Right forelimb (tissue), 1 donor: ENCODE measurements around the gene ABTB2.
A peak's percentile ranks its signal among the peaks of the same experiment; 100 is the strongest.

Experiments
- DNase-seq: peaks from one replicate; pipeline ENCODE4 v3.0.0-alpha.2; 2018

The ABTB2 gene

DNA sequence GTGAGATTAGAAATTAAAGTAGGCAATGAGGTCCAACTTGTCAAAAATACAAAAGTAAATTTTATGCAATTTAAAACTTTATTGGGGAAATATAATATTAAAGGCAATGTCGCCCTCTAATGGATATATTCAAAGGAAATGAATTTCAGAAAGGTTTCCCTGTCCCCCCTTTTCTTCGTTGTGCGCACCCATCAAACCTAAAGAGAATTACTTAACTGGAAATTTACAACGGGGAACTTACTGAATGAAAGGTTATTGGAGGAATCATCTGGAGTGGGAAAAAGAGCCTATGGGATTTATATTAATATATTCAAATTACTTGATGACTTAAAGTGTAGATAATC, 1.7 kb upstream of the ABTB2 start:
- DNase-seq, result no peak

DNA sequence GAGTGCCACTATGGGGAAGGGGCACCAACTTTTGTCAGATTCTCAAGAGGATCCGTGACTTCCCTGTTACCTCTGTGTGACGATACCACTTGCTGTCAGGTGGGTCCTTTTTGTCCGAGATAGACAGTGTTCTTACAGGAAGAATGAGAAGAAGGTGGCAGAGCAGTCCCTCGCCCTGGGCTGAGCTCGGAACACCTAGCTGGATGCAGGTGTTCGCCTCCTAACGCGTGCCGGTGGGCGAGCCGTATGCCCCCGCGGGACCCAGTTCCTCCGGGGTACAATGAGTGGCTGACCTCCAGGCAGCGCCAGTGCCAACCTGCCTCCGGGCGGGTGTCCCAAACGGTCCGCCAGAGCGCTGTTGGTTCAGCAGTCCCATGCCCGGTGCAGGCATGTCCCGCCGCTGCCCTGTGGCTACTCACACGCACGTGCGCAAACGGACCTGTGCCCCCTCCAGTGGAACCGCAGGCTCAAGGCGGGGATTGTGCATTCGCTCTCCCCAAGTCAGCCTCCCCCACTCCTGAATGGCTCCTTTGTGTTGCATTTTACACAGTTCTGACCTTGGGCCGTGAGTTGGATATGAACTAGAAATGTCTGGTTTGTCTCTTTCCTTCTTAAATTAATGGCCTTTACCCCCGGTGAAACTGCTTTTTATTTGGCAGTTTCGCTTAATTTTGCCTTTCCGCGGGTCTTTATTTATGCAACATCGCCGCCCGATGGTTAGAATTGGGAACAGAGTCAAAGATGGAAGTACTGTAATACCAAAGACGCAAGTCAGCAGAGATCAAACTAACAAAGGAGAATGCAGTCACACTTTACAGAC, 1.1 kb upstream of the ABTB2 start:
- peak; percentile 87 for DNase-seq

DNA sequence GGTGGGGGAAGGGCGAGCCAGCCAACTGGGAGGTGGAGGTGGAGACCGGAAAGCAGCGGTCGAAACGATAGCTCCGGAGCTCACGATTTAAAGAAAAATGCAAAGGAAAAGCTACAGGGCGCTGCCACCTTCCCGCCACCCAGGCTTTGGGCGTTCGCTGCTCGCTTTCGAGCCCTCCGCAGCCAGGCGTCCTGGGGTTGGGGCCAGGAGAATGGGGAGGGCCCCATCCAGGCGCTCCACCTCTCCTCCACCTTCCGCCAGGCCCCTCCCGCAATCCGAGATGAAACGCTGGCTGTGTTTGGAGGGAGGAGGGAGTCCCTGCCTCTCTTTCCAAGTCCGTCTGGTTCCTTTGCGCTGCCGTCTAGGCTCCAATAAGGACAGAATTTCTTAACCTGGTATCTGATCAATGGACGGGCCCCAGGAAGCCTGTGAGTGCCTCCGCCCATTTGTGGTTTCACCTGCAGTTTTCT, 483 bp upstream of the ABTB2 start:
- DNase-seq, result no peak

DNA sequence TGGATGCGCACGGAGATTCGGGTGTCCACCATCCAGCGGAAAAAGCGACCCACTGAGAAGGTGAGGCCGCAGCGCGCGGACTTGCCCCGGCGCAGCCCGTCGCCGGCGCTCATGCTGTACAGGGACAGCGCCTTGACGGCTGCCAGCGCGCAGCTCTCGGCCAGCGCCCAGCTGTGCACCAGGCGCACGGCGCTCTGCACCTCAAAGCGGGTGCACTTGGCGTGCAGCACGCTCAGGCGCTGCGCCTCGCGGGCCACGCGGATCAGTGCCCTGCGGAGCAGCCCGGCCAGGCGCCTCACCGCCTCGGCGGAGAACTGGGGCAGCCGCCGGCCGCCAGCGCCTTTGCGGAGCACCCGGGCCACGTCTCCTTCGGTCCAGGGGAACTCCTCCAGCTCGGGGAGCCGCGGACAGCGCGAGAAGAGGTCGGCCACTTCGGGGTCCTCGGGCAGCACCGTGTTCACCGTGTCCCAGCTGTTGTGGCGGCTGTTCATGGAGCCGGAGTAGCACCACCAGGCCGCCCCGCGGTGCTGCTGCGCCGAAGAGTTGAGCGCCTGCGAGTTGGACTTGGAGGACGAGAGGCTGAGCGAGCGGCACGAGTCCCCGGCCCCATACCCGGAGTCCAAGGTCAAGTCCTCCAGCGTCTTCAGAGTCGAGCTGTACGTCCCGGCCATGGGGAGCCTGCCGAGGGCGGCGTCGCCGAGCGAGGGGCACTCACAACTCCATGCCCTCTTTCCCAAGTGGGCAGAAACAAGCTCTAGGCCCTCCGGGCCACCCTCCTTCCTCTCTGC, 703 bp downstream of the ABTB2 start:
- DNase-seq, result peak; percentile 78

DNA sequence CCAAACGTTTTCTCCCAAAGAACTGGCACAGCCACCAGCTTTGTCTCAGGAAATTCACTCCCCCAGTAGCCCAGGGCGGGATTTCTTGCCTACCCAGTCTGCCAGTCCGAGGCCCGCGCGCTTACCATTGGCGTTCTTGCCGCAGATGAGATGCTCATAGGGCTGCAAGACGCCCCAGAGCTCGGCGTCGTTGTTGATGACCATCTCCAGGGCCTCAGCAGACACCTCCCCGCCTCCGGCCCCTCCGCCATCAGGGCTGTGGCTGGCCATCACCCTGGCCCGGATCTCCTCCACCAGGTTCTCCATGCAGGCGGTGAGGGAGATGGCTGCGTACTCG, 1.3 kb downstream of the ABTB2 start:
- DNase-seq, result peak; percentile 71

DNA sequence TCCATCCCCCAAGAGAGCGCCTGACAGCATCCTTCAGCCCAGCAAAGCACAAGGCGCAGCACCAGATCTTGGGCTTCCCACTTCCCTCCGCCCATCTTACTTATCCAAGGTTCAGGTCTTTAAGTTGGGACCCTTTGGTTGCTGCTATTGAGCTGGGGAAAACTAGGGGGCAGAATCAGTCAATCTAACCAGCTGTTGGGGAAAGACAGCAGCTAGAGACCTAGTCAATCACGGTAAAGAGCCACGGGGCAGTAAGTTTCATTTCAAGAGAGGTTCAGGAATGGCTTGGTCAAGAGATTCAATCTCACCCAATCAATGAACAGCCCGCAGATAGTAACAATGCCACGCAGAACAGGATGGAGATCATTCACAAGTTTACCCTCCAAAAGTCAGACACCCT, 1.7 kb downstream of the ABTB2 start:
- no peak for DNase-seq

DNA sequence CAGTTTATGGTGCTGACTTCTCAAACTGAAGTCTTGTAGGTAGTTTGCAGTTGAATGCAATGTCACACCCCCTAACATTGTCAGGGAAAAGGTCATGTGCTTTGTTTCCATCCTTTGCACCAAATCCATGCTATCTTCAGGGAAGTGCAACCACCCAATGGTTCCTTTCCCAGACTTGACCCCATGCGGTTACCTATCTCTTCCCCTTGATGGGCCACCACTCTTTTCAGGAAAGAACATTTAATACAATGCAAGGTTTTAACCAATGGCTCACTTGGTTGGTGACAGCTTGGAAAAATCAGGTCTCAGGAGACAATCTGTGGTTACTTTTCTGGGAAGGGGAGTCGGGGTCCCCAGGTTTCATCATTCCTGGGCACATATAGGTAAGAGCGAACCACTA, 2.1 kb downstream of the ABTB2 start:
- no peak for DNase-seq

DNA sequence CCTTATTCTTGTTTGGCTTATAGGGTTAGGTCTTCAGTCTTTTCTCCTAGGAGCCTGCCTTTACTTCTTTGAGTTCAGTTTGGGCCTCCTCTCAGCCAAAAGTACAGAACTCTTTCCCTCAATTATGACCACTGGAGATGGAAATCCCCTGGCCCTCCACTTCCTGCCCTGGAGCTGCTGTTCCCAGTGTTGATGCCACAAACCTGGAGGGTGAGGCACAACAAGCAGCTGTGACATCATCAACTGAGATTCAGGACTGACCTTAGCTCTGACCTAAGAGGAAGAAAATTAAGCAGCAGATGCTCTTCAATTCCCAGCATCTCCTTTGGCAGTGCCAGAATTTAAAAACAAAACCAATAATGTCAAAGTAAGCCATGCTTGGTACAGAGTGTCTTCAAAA, 3.0 kb downstream of the ABTB2 start:
- no peak for DNase-seq

DNA sequence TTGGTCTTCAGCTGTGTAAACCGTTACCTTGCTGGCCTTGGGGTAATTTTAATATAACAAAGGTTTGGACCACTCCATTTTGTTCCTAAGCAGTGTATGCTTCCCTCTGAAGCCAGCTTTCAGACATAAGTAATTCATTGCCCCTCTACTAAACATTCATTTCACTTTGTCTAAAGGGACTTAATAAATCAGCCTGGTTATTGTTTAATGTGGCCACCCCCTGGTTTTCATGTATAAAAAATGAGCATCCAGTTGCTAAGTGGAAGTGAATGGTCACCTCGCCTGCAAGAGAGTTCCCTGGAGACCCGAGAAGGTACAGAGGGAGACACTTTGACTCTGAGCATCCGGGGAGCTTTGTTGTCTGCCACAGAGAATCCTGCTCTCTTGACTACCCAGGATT, 3.9 kb downstream of the ABTB2 start:
- no peak for DNase-seq

DNA sequence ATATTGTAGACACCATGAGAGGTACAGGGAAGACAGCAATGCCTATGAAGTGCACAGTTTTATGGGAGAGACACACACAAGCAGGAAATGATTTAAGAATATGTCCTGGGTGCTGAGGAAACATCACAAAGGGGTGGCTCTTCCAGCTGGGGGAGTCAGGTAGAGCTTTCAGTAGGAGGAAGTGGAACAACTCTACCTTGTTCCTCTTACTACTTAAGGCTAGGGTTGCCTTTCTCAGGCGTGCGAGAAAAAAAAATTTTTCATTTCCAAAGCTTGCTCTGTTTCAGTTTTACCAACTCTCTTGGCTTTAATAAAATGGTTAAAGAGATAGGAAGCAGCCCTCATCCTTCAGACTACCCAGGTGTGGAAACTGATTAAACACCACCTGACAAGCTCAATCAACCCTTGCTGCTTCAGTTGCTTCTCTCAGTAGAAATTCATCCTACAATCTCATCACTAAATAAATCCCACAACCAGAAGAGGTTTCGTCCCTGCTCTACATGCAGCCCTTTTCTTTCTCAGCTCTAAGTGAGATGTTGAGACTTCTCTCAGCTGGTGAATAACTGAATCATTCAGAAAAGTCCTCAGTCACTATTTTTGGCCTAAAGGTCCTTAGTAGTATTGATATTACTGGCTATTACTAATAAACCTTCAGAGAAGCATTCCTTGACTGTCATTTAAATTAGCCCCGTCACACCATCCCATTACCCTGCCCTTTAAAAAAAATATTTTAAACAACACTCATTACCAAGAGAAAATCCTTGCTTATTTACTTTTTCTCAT, 5.9 kb downstream of the ABTB2 start:
- DNase-seq, result no peak

DNA sequence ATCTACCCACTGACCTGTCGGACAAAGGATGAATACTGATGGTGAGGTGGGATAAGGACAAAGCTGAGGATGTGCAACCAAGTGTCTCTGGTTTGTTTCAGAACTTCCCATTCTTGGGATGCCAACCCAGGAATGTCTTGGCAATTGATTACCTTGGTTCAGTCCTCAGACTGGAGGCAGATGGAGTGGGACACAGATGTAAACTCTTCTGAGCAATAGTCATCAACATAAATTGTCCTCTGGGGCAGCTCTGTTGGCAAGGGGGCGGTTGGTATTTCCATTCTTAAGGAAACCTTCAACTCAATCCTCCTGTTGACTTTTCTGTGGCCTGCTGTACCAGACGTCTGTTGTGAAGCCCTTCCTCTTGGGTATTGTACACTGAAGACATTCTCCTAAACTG, 6.8 kb downstream of the ABTB2 start:
- DNase-seq, result no peak

DNA sequence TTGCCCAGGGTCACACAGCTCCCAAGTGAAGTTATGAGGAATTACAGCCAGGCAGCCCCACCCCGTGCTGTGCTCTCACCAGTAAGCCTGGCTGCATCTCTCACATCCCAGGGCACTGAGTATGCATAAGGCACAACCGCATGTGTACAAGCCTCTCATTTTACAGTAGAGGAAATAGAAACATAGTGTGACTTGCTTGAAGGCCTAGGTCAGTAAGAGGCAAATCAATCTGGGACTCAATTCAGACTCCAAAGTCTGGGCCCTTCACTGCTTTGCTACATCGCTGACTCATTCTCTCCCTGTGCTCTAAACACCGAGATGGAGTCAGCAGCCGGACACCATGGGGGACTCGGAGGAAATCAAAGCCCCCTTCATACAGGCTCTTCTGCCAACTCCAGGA, 7.9 kb downstream of the ABTB2 start:
- DNase-seq, result no peak

DNA sequence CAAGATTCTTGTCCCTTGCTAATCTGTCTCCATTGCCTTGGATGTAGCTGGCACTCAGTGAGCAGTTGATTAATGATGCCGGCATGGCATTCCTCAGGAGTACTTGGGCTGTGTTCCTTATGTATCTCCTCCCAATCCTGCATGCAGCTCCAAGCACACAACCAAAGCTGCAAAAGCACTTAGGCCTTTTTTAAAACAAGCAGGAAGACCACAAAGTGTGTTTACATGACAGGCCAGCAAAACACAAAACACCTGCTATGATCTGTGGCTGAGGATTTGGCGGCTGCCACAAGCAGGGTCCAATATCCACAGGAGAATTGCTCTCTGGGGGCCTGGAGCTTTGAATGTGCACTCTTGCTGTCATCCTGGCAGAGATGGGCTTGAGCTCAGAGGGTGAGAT, 8.9 kb downstream of the ABTB2 start:
- no peak for DNase-seq

DNA sequence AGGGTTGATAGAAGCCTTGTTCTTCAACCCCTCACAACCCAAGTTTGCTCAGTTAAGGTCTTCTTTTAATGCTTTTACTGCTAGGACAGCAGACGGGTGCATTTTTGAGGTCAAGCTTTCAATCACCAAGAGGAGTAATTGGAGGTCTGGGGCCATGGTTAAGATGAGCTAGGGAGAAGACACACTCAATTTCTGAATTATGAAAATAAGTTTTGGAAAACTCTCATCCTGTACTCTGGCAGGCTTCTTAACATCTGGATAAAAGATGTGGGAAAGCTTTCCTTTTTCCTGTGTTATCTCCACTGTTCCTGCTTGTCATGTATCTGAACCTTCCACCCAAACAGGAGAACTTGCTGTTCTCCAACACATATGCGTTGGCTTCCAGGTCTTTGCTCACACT, 9.7 kb downstream of the ABTB2 start:
- DNase-seq, result no peak

DNA sequence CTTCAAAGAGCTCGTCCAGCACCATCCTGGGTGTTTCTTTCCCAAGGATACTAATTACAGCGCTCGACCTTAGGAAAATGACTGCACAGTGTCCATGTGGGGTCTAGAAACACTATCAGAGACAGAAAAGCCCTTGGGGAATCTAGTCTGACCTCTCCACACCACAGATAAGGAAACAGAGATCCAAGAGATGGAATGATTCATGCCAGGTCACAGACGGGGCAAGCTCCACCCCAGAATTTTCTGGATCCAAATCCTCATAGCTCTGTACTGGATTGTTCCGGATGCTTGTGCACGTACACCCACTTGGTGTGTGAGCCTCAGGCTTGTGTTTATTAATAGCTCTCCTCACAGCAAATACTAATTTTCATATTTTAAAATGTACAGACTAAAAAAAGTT, 11.3 kb downstream of the ABTB2 start:
- DNase-seq, result no peak

DNA sequence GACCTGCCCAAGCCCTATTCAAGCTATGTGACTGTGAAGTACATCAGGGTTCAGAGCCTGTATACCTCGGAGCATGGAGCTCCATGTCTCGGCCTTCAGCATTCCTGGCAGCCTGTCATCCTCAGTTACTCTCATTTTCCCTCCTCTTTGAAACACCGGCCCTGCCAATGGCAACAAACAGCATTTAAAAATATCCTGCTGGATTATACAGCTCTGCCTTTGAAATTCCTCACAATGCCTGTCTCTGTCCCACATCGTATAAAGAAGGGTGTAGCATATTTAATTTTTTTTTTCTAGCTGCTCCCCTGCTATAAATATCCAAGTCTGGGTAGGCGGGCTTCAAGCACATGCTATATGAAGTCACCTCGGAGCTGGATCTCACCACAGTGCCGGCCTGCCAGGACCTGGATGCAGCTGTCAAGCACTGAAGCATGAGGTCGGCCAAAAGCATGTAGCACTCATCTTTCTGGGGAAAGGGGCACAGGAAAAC, 11.8 kb downstream of the ABTB2 start:
- peak; percentile 73 for DNase-seq

DNA sequence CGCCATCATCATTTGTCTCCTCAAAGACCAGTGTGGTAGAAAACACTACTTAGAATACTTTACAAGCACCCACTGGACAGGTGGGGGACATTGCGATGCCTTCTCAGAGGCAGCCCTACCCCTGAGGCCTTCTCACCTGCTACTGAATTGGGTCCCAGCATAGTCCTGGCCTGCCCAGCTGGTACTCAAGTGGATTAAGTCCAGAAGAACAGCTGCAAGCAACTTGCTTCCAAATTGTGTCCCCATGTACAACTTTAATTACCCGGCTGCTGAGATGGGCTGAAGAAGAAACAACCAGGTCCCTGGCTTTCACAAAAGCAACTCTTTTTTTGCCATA, 12.3 kb downstream of the ABTB2 start:
- no peak for DNase-seq

DNA sequence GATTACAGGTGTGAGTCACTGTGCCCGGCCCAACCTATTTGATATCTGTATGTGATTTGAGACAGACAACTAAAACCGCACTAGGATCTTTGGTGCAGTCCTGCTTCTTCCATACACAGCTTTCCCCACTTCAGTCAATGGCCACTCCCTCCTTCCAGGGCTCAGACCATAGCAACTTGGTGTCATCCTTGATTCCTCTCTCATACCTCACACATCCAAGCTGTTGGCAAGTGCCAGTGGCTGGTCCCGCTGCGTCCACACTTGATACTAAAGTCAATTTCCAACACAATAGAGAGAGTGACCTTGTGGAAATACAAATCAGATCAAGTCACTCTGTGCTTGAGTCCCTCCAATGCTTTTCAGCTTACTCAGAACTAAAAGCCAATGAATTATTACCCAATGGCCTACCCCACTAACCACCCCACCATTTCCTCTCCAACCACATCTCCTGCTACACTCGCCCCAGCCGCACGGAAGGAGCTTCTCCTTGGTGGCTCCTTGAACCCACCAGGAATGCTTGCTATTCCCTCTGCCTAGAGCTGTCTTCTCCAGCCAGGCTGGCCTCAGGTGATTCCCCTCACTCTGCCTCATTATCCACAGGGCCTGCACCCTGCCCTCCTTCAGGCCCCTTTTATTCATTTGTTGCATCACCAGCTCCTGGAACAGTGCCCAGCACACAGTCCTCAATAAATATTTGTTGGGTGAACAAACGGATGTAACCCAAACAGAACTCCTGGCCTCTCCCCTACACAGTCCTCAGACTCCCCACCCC, 12.9 kb downstream of the ABTB2 start:
- no peak for DNase-seq

DNA sequence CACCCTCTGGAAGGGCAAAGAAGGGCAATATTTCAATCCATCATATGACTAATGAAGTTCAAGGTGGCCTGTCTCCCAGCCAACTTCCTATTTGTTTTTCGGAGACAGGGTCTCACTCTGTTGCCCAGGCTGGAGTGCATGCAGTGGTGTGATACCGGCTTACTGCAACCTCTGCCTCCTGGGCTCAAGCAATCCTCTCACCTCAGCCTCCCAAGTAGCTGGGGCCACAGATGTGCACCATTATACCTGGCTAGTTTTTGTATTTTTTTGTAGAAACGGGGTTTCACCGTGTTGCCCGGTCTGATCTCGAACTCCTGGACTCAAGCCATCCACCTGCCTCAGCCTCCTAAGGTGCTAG, 13.4 kb downstream of the ABTB2 start:
- no peak for DNase-seq

DNA sequence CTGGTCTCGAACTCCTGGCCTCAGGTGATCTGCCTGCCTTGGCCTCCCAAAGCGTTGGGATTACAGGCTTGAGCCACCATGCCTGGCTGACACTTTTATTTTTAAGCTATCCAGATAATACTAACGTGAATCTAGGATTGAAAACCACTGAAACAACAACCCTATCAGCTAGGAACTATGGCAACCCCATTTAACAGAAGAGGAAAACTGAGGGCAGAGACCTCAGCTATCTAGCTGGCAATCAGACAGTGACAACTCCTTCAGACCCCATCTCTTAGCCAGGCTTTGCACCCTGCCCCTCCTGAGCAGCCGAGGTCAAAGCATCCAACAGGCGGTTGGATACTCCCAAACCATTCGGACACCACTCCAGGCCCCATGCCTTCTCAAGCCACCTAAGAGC, 14.1 kb downstream of the ABTB2 start:
- no peak for DNase-seq

DNA sequence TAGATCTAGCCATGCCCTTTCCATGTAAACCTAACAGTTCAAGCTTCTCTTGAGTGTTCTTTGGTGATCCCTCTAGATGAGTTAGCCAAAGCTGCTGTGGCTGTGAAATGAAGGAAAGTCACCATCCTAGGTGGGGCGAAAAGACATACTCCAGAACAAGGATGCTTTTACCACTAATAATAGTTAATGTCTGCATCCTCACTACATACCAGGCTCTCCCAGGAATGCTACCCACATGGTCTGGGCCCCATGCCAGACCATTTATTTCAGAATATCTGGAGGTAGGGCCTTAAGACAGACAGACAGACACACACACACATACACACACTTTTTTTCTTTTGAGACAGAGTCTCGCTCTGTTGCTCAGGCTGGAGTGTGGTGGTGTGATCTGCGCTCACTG, 14.7 kb downstream of the ABTB2 start:
- DNase-seq, result no peak

DNA sequence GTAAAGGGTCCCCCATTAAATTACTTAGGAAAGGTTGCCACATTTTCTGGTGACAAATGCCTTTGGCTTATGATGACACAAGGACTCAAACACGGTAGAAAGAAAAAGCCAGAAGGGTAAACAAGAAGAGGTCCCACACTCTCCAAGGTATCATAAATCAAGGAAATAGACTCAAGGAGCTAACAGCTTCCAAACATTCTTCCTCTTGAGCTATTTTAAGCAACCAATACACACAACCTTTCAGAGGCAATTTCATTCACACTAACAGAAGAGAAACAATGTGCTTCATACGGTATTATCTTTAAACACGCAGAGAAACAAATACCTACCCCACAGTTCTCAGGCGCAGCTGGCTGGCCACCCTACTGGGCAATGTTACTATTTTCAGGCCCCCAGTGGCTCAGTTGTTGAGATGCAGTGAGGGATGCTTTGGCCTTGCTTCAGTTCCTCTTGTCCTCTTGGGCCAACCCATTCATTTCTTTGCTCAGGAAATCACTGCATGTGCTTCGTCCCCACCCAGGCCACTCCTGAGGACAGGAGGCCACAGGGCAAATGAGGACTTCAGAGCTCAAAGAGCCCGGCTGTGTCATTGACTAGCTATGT, 15.8 kb downstream of the ABTB2 start:
- DNase-seq, result no peak

DNA sequence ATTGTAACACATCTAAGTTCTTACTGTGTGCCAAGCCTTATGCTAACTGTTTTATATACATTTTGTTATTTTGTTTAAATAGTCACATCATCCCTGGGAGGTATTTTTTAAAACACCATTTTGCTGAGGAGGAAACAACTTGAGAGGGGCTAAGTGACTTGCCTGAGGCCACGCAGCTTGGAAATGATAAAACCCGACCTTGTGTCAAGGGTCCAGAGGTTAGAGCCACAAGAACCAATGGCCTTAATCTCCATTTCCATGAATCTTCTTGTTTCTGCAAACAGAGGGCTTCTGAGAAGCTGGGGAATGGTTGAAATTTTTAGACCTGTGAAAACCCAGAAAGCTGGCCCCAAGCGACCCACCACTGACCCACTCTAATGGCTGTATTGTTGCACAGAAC, 16.7 kb downstream of the ABTB2 start:
- DNase-seq, result no peak
